Pancreas (tissue), 8 donors: ENCODE data around the gene BTBD18. TPM values are rescaled to one million over a fixed set of nuclear protein-coding genes. Genes with fewer than 3 reads are reported as not detected.

Source experiments
- polyA plus RNA-seq, 2 donors: library from polyadenylated mRNA; stranded (reverse); fragments of 200-250 nt; gene quantifications; one replicate each; pipeline ENCODE4 v1.2.3, GENCODE V29; 2013
- total RNA-seq, 6 donors: library from RNA; stranded (reverse); fragmentation: NEBNext Ultra II Directional in 4 of 6; extraction: Animal tissue kit (Norgen Biotek cat#: 25700) in 4 of 6; gene quantifications; one replicate each; pipeline versions ENCODE4 v1.2.1 to v1.2.4, GENCODE V29; 2021 to 2023
- donor health status: healthy with polysubstance abuse.
- donor health status: DM: no; HTN: no; CAD: no; lungs with moderate emphysema.
- donor health status: DM: no; HTN: no; CAD: no.
- donor health status: Bipolar disorder and iron deficiency.
- donor health status: DM: yes; HTN: yes; CAD: no.
- donor health status: DM: no; HTN: no; CAD: no.
- donor health status: DM: no; HTN: no; CAD: no.
- donor health status: DM: yes; HTN: yes; CAD: no.

BTBD18 gene
- total and polyA plus RNA-seq, 8 donors: 0.05 TPM; not detected in 7

Other genes starting within 250 kb of the BTBD18 start
- 100 to 1,000 TPM in 4 of 6 donors, 10 to 100 TPM in 2; 78.3 to 280 (median 137) TPM for gene SLC43A1, start 236.1 kb downstream of the BTBD18 start, total RNA-seq
- gene SLC43A1, start 236.1 kb downstream of the BTBD18 start, polyA plus RNA-seq: 100 to 1,000 TPM; 100 to 110 TPM
- gene TIMM10, start 221.1 kb downstream of the BTBD18 start, total RNA-seq: 10 to 100 TPM; 12.2 to 32.6 (median 21.7) TPM
- gene TIMM10, start 221.1 kb downstream of the BTBD18 start, polyA plus RNA-seq: 10 to 100 TPM; 15.7 to 25.8 TPM
- not detected for gene SMTNL1, start 214.2 kb downstream of the BTBD18 start, total RNA-seq
- not detected for gene SMTNL1, start 214.2 kb downstream of the BTBD18 start, polyA plus RNA-seq
- 10 to 100 TPM in 5 of 6 donors, 1 to 10 TPM in 1; 9.6 to 46.4 (median 11.5) TPM for gene UBE2L6, start 184.1 kb downstream of the BTBD18 start, total RNA-seq
- 10 to 100 TPM; 12.9 to 18.9 TPM for gene UBE2L6, start 184.1 kb downstream of the BTBD18 start, polyA plus RNA-seq
- 100 to 1,000 TPM; 135 to 399 (median 170) TPM for gene SERPING1, start 154.1 kb downstream of the BTBD18 start, total RNA-seq
- gene SERPING1, start 154.1 kb downstream of the BTBD18 start, polyA plus RNA-seq: 100 to 1,000 TPM; 292 to 360 TPM
- under 1 TPM in 5 of 6 donors, not detected in 1; 0.12 to 0.32 (median 0.25) TPM for gene YPEL4, start 101.9 kb downstream of the BTBD18 start, total RNA-seq
- under 1 TPM; 0.38 to 0.68 TPM for gene YPEL4, start 101.9 kb downstream of the BTBD18 start, polyA plus RNA-seq
- 1 to 10 TPM; 3.8 to 8.0 (median 6.1) TPM for gene CLP1, start 94.1 kb downstream of the BTBD18 start, total RNA-seq
- 1 to 10 TPM; 3.2 to 7.4 TPM for gene CLP1, start 94.1 kb downstream of the BTBD18 start, polyA plus RNA-seq
- gene ZDHHC5, start 83.7 kb downstream of the BTBD18 start, total RNA-seq: 10 to 100 TPM; 24.6 to 42.3 (median 32.4) TPM
- 10 to 100 TPM; 14.9 to 20.1 TPM for gene ZDHHC5, start 83.7 kb downstream of the BTBD18 start, polyA plus RNA-seq
- gene MED19, start 39.6 kb downstream of the BTBD18 start, total RNA-seq: 1 to 10 TPM; 2.5 to 6.3 (median 5.6) TPM
- 10 to 100 TPM in 1 of 2 donors, 1 to 10 TPM in 1; 5.1 to 11.5 TPM for gene MED19, start 39.6 kb downstream of the BTBD18 start, polyA plus RNA-seq
- gene TMX2, start 39.2 kb downstream of the BTBD18 start, total RNA-seq: 10 to 100 TPM; 19.8 to 38.8 (median 34.1) TPM
- gene TMX2, start 39.2 kb downstream of the BTBD18 start, polyA plus RNA-seq: 10 to 100 TPM; 26.9 to 46.4 TPM
- 10 to 100 TPM; 32.1 to 65.3 (median 56.0) TPM for gene SELENOH, start 10.3 kb downstream of the BTBD18 start, total RNA-seq
- 10 to 100 TPM; 62.9 to 96.4 TPM for gene SELENOH, start 10.3 kb downstream of the BTBD18 start, polyA plus RNA-seq
- gene CTNND1, start 10.0 kb upstream of the BTBD18 start, total RNA-seq: 100 to 1,000 TPM; 113 to 203 (median 131) TPM
- gene CTNND1, start 10.0 kb upstream of the BTBD18 start, polyA plus RNA-seq: 10 to 100 TPM; 42.7 to 73.1 TPM